HG02970 (cell line): ENCODE results near the gene ZNF438.

Experiments
- ATAC-seq: cut with Tn5 transposase; IDR thresholded peaks from one replicate; pipeline ENCODE4 v1.9.1; 2021; ENCODE audit warnings: mild to moderate bottlenecking, moderate library complexity, moderate number of reproducible peaks; ENCODE audit not compliant: unreplicated experiment, low FRiP score

The ZNF438 gene

GRCh38 chr10:31017534-31018355 is 13.9 kb downstream of the ZNF438 start:
- ATAC-seq, result no peak

- ATAC-seq, result no peak
Measured at GRCh38 chr10:31014161-31014875, 17.3 kb downstream of the ZNF438 start.

- no peak for ATAC-seq
Measured at GRCh38 chr10:31013331-31013730, 18.3 kb downstream of the ZNF438 start.

GRCh38 chr10:31011665-31012022 is 20.0 kb downstream of the ZNF438 start:
- no peak for ATAC-seq

GRCh38 chr10:31011017-31011664 is 20.5 kb downstream of the ZNF438 start:
- no peak for ATAC-seq

GRCh38 chr10:31010062-31010461 is 21.6 kb downstream of the ZNF438 start:
- no peak for ATAC-seq

GRCh38 chr10:31005895-31006294 is 25.8 kb downstream of the ZNF438 start:
- no peak for ATAC-seq

GRCh38 chr10:31004611-31005193 is 27.0 kb downstream of the ZNF438 start:
- ATAC-seq, result no peak

- no peak for ATAC-seq
Measured at GRCh38 chr10:31001740-31002139, 29.9 kb downstream of the ZNF438 start.

- ATAC-seq, result no peak
Measured at GRCh38 chr10:31000867-31001266, 30.8 kb downstream of the ZNF438 start.

- no peak for ATAC-seq
Measured at GRCh38 chr10:31000071-31000782, 31.4 kb downstream of the ZNF438 start.

GRCh38 chr10:30999070-30999712 is 32.5 kb downstream of the ZNF438 start:
- ATAC-seq, result no peak

GRCh38 chr10:30997536-30998235 is 34.0 kb downstream of the ZNF438 start:
- no peak for ATAC-seq

- no peak for ATAC-seq
Measured at GRCh38 chr10:30996481-30997005, 35.1 kb downstream of the ZNF438 start.

GRCh38 chr10:30995081-30995770 is 36.4 kb downstream of the ZNF438 start:
- no peak for ATAC-seq

- ATAC-seq, result no peak
Measured at GRCh38 chr10:30993155-30993554, 38.5 kb downstream of the ZNF438 start.

- ATAC-seq, result no peak
Measured at GRCh38 chr10:30992681-30993080, 39.0 kb downstream of the ZNF438 start.

GRCh38 chr10:30991647-30992011 is 40.0 kb downstream of the ZNF438 start:
- ATAC-seq, result no peak
